ENCODE data around the gene TMEM37.

TMEM37 gene

DNA sequence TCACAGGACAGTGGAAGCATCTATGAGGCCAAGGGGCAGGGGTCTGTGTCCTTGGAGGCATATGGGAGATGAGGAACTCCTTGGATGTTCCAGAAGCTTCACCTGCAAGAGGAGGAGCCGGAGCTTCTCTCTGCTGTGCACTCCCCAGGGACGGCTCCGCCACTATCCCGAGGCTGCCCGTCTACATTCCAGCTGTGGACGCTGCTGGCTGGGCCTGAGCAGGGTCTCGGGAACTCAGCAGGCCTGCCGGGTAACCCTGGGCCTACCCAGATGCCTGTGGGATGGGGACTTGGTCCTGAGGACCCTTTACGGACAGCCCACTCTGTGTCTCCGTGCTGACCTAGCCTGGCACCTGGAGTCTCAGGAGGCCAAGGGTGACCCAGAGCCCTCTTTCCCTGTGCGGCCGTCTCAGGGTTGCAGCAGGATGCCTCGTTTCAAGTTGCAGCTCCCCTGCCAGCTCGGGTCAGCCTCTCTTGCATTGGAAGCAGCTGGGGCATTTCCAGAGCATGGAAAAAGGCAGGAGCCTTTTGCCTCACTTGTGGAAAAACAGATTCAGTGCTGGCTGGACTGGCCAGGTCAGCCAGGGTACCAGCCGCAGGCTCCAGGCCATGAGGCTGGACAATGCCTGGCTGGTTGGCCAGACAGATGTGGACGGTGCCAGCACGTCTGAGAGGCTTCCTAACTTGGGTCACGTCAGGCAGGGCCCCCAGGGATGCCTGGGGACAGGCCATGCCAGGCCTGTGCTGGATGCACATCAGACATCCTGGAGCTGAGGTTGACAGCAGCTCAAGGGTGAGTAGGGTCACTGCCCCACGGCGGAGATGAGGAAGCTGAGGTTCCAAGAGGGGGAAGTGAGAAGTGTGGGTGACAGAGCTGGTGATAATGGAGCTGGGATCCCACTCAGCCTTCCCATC lies 51.1 kb downstream of the TMEM37 start:
- Histone ChIP-seq H3K4me1 (ENCODE audit: control insufficient read depth, insufficient read depth, low read length) (peaks cover 14% of the 10 kb centered on the region; the same call in 1 of the 2 replicates), H3K4me3 (ENCODE audit: low read depth, low read length) (no peak overlapping the region), H3K9me3 (ENCODE audit: control insufficient read depth, insufficient read depth, low read depth, low read length) (no peaks in the 10 kb centered on the region), H3K9ac (ENCODE audit: low read length) (no peak overlapping the region), H3K27ac (ENCODE audit: low read depth, low read length) (no peak overlapping the region), H3K36me3 (ENCODE audit: control insufficient read depth, insufficient read depth, low read length) (no peaks in the 10 kb centered on the region), H3K27me3 (ENCODE audit: control insufficient read depth, insufficient read depth, low read length) (no peaks in the 10 kb centered on the region)

DNA sequence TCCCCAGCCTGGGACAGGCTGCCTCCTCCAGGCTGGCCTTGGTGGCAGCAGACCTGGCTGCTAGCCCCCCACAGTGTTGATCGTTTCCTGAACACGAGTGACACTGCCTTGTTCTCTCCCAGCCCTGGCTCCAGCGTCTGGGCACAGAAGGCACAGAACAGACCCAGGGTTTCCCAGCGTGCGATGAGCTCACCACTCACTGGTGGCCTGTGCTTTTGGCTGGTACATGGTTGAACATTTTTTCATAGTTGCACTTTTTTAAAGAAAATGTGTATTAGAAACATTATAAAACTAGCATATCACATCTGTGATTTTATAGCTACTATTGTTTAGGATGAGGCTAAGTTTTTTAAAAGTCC lies 51.7 kb downstream of the TMEM37 start:
- no peak overlapping the region for H3K9ac ChIP-seq (ENCODE audit: low read length)
- no peak overlapping the region for H3K27ac ChIP-seq (ENCODE audit: low read depth, low read length)
- no peak overlapping the region for H3K4me3 ChIP-seq (ENCODE audit: low read depth, low read length)
- peaks cover 18% of the 10 kb centered on the region; the same call in 1 of the 2 replicates for H3K4me1 ChIP-seq (ENCODE audit: control insufficient read depth, insufficient read depth, low read length)
- no peaks in the 10 kb centered on the region for H3K27me3 ChIP-seq (ENCODE audit: control insufficient read depth, insufficient read depth, low read length)
- H3K36me3 ChIP-seq (ENCODE audit: control insufficient read depth, insufficient read depth, low read length) = no peaks in the 10 kb centered on the region
- no peaks in the 10 kb centered on the region for H3K9me3 ChIP-seq (ENCODE audit: control insufficient read depth, insufficient read depth, low read depth, low read length)

DNA sequence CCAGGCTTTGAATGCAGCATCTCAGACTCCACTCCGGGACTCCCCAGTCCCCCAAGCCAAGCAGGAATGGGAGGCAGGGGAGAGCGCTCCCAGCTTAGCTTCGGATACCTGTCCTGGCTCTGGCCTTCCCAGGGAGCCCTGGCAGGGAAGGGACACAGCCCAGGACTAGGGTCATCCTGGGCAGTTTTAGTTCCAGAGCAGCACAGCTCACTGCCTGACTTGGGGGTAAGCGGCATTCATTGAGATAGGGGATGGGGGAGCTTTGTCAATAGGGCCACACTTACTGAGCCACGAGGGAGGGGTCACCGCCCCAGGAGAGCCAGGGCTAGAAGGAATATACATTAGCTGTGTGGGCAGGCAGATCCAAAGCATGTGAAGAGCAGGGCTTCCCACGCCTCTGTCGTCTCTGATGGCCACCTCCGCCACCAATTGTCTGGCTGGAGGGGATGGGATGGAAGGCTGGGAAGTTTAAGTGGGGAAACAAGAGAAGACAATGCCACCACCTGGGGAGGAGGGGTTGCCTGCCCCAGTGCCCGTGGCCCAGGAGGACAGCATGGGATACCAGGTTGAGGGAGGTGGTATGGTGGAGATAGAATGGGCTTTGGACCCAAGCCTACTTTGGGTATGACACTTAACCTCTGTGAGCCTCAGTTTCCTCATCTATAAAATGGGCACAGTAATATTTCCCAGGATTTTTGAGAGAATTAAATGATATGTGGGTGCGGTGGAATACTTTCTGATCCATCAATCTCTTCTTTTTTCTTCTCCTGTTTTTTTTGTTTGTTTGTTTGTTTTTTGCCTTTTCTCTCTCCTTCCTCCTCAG lies 52.5 kb downstream of the TMEM37 start:
- Histone ChIP-seq H3K9ac (ENCODE audit: low read length) (no peak overlapping the region), H3K27ac (ENCODE audit: low read depth, low read length) (no peak overlapping the region), H3K4me3 (ENCODE audit: low read depth, low read length) (no peak overlapping the region), H3K27me3 (ENCODE audit: control insufficient read depth, insufficient read depth, low read length) (no peaks in the 10 kb centered on the region), H3K9me3 (ENCODE audit: control insufficient read depth, insufficient read depth, low read depth, low read length) (no peaks in the 10 kb centered on the region), H3K4me1 (ENCODE audit: control insufficient read depth, insufficient read depth, low read length) (peaks cover 18% of the 10 kb centered on the region; the same call in 1 of the 2 replicates), H3K36me3 (ENCODE audit: control insufficient read depth, insufficient read depth, low read length) (no peaks in the 10 kb centered on the region)

DNA sequence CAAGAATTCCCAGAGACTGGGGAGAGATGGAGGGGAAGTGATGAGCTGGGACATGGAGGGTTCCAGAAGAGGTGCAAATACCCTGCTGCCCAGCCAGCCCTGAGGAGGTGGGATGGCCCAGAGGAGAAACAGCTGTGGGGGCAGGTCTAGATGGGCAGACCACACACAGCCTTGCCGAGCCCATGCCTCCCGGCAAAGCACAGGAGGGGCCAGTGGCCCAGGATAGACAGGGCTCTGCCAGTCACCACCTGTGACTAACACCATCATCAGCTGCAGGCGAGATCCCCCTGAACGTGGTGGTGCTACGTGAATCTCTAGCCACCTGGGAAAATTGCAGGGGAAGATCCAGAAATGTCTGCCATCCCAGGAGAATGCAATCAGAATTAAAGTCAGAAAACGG lies 53.2 kb downstream of the TMEM37 start:
- no peaks in the 10 kb centered on the region for H3K9me3 ChIP-seq (ENCODE audit: control insufficient read depth, insufficient read depth, low read depth, low read length)
- no peaks in the 10 kb centered on the region for H3K36me3 ChIP-seq (ENCODE audit: control insufficient read depth, insufficient read depth, low read length)
- no peak overlapping the region for H3K9ac ChIP-seq (ENCODE audit: low read length)
- H3K27ac ChIP-seq (ENCODE audit: low read depth, low read length) = no peak overlapping the region
- no peak overlapping the region for H3K4me3 ChIP-seq (ENCODE audit: low read depth, low read length)
- H3K27me3 ChIP-seq (ENCODE audit: control insufficient read depth, insufficient read depth, low read length) = no peaks in the 10 kb centered on the region
- H3K4me1 ChIP-seq (ENCODE audit: control insufficient read depth, insufficient read depth, low read length) = peaks cover 21% of the 10 kb centered on the region; the same call in 1 of the 2 replicates

DNA sequence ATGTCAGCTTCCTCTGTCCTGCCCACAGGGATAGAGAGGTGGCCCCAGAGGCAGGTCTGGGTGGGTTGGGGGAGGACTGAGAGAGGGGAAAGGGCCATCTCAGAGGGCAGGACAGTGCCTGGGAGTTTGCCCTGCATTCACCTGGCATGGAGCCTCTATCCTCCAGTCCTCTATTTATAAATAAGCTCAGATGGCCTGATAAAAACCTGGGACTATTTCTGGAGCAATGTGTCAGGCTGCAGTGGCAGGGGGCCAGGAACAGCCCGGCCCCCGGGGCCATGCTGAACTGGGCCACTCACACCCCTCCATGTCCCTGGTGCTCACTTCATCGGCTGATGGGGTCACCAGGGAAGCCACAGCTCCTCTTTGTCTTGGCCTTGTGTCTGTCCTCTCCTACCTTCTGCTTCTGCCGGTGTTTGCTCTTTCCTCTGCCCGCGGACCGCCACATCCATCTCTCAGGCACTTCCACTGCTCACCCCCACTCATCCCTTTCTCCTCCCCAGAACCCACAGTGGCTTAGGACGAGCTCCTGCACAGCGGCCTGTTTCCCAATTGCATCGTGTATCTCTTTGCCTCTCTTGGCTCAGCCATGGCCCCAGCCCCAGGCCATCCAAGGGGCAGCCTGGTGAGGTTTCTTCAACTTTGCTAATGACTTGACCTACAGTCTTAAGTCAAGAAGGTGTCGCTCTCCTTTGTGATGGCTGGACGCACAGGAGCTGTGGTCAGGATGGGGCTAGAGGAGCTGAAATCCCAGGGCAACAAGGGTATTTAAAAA lies 53.9 kb downstream of the TMEM37 start:
- Histone ChIP-seq H3K4me1 (ENCODE audit: control insufficient read depth, insufficient read depth, low read length) (peaks cover 21% of the 10 kb centered on the region; the same call in 1 of the 2 replicates), H3K27me3 (ENCODE audit: control insufficient read depth, insufficient read depth, low read length) (no peaks in the 10 kb centered on the region), H3K4me3 (ENCODE audit: low read depth, low read length) (no peak overlapping the region), H3K36me3 (ENCODE audit: control insufficient read depth, insufficient read depth, low read length) (no peaks in the 10 kb centered on the region), H3K9ac (ENCODE audit: low read length) (no peak overlapping the region), H3K27ac (ENCODE audit: low read depth, low read length) (no peak overlapping the region), H3K9me3 (ENCODE audit: control insufficient read depth, insufficient read depth, low read depth, low read length) (no peaks in the 10 kb centered on the region)

DNA sequence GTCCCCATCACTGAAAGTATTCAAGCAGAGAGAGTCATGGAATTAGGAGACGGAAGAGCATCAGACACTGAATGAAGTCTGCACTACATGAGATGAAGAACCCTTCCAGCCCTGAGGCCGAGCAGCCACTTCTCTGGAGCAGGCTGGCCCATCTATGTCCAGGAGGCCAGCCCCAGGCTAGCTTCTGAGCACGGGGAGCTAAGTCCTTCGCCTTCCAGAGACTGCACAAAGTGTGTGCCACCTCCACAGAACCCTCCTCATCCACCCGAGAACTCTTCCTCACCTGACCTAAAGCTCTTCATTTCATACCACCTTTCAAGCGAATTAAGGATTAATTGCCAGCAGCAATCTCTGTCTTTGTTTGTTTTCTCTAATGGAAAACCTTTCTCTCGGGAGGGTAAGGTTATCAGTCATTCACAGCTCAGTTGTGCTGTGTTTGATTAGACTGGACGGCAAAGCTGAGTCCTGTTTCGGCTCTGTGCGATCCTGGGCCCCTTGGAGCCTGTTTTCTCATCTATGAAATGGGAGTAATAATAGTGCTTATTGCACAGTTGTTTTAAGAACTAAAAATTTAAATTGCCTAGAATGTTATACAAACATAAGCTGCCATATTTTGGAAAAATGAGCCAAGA lies 54.7 kb downstream of the TMEM37 start:
- H3K4me1 ChIP-seq (ENCODE audit: control insufficient read depth, insufficient read depth, low read length) = peaks cover 21% of the 10 kb centered on the region; the same call in 1 of the 2 replicates
- no peak overlapping the region for H3K4me3 ChIP-seq (ENCODE audit: low read depth, low read length)
- H3K36me3 ChIP-seq (ENCODE audit: control insufficient read depth, insufficient read depth, low read length) = no peaks in the 10 kb centered on the region
- H3K27me3 ChIP-seq (ENCODE audit: control insufficient read depth, insufficient read depth, low read length) = no peaks in the 10 kb centered on the region
- no peaks in the 10 kb centered on the region for H3K9me3 ChIP-seq (ENCODE audit: control insufficient read depth, insufficient read depth, low read depth, low read length)
- no peak overlapping the region for H3K27ac ChIP-seq (ENCODE audit: low read depth, low read length)
- no peak overlapping the region for H3K9ac ChIP-seq (ENCODE audit: low read length)

DNA sequence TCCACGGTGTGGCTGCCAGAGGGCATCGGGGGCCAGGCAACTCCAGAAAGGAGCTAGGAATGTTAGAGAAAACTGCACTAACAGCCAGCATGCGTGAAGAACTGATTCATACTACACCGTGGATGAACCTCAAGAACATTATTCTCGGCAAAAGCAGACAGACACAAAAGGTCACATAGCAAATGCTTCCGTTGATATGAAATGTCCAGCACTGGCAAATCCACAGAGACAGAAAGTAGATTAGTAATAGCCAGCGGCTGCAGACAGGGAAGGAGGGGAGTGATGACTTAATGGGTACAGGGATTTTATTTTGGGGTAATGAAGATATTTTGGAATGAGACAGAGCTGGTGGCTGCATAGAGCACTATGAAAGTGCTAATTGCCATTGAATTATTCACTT lies 55.2 kb downstream of the TMEM37 start:
- no peaks in the 10 kb centered on the region for H3K36me3 ChIP-seq (ENCODE audit: control insufficient read depth, insufficient read depth, low read length)
- peaks cover 24% of the 10 kb centered on the region for H3K4me1 ChIP-seq (ENCODE audit: control insufficient read depth, insufficient read depth, low read length)
- H3K4me3 ChIP-seq (ENCODE audit: low read depth, low read length) = no peak overlapping the region
- H3K9me3 ChIP-seq (ENCODE audit: control insufficient read depth, insufficient read depth, low read depth, low read length) = no peaks in the 10 kb centered on the region
- no peak overlapping the region for H3K9ac ChIP-seq (ENCODE audit: low read length)
- H3K27me3 ChIP-seq (ENCODE audit: control insufficient read depth, insufficient read depth, low read length) = no peaks in the 10 kb centered on the region
- no peak overlapping the region for H3K27ac ChIP-seq (ENCODE audit: low read depth, low read length)

DNA sequence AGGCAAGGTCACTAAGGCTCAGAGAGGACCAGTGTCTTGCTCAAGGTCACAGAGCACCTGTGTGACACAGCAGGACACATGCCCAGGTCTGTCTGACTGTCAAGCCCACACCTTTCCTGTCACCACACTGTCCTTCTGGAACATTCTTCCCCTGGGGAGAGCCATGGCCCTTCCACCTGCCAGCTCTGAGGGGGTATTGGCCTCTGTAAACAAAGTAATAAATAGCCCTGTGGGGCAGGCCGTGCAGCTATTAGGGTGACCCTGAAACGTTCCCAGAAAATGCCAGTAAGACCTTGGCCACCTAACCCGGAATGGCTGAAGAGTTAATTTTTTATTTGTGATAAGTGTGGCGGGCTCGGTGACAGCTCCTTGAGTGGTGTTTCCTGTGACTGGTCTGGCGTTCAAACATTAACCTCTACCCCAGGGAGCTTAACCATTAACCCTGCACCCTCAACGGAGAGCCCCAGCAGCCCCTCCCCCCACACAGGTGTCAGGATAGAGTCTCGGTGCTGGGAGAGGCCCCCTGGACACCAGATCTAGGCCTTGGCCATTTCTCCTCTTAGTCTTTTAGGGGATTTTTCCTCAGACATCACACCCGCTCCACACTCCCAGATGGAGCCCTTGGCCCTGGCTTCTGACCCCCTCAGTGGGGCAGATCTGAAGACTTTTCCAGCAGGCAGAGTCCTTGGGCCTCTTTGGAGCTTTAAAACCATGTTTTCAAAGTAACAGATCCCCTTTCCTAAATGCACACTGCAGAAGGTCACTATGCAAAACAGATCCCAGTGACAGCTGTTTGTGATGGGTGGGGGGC lies 56.0 kb downstream of the TMEM37 start:
- Histone ChIP-seq H3K9ac (ENCODE audit: low read length) (no peak overlapping the region), H3K4me1 (ENCODE audit: control insufficient read depth, insufficient read depth, low read length) (peaks cover 26% of the 10 kb centered on the region), H3K9me3 (ENCODE audit: control insufficient read depth, insufficient read depth, low read depth, low read length) (no peaks in the 10 kb centered on the region), H3K36me3 (ENCODE audit: control insufficient read depth, insufficient read depth, low read length) (no peaks in the 10 kb centered on the region), H3K27me3 (ENCODE audit: control insufficient read depth, insufficient read depth, low read length) (no peaks in the 10 kb centered on the region), H3K4me3 (ENCODE audit: low read depth, low read length) (no peak overlapping the region), H3K27ac (ENCODE audit: low read depth, low read length) (no peak overlapping the region)
